Activated naive CD8-positive, alpha-beta T cell treated with anti-CD3 and anti-CD28 coated beads, Interleukin-2, amount 50 U/mL, for 16 hours (primary cell): Measurements from ENCODE around the gene SLC27A1.
"Not testable (repeated sequence)": the region's sequence is repeated elsewhere in the genome, so short reads cannot be mapped to it uniquely, and the experiment has no call there.

Experiments used
- DNase-seq: peaks from one replicate; pipeline ENCODE4 v3.0.0-alpha.2; 2020; ENCODE audit warnings: low read depth, low spot score

Gene SLC27A1

DNA sequence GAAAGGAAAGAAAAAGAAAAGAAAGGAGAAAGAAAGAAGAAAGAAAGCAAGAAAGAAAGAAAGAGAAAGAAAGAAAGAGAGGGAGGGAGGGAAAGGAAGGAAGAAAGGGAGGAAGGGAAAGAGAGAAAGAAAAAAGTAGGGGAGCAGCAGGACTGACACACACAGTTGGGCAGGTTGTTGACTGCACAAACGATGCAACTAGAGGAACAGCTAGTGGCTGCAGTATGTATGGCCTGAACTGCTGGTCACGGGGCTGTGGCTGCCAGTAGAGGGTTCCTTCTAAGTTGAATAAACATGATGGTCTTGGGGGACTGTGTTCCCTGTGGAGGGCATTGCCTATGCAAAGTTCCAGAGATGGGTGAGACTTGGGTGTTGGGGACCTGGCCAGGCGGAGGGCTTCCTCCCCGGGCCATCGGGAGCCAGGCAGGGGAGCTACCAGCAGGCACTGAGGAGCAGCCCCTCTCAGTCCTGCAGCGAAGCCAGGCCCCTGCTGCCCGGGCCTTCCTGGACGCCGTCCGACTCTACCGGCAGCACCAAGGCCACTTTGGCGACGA lies 68.4 kb downstream of the SLC27A1 start:
- no peak for DNase-seq

- DNase-seq, result peak; percentile 96
Measured at GRCh38 chr19:17539238-17540117, 69.2 kb downstream of the SLC27A1 start.

- DNase-seq, result no peak
Measured at GRCh38 chr19:17540174-17540573, 69.8 kb downstream of the SLC27A1 start.

- no peak for DNase-seq
Measured at GRCh38 chr19:17541184-17541759, 70.9 kb downstream of the SLC27A1 start.

GRCh38 chr19:17542042-17542441 lies 71.7 kb downstream of the SLC27A1 start:
- no peak for DNase-seq

DNA sequence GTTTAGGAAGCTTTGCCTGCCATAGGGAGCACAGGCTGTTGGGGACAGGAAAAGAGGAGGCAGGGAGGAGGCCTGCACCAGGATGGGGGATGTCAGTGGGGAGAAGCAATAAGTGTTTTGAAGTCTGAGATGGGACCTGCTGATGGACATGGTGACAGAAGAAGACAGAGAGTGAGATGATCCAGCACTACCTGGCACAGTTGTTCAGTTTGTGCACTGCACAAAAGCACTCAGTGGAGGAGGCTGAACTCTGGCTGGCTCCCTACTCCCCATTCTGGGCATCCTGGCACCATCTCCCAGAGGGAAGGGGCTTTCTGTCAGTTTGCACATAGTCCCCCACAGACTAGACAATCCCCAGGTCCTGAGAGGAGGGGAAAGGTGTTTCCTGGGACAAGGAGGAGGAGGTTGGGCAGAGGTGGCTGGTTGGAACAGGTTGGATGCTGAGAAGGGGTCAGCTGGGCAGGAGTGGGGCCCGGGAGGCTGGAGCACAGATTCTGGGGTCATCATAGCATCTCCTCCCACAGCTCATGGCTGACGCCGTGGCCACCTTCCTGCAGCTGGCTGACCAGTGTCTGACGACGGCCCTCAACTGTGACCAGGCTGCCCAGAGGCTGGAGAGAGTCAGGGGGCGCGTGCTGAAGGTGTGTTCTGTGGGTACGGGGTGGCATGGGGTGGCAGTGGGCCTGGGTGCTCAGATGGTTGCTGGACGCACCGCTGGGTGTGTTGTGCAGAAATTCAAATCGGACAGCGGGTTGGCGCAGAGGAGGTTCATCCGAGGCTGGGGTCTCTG lies 72.7 kb downstream of the SLC27A1 start:
- DNase-seq, result no peak

GRCh38 chr19:17543986-17544385 lies 73.7 kb downstream of the SLC27A1 start:
- no peak for DNase-seq

DNA sequence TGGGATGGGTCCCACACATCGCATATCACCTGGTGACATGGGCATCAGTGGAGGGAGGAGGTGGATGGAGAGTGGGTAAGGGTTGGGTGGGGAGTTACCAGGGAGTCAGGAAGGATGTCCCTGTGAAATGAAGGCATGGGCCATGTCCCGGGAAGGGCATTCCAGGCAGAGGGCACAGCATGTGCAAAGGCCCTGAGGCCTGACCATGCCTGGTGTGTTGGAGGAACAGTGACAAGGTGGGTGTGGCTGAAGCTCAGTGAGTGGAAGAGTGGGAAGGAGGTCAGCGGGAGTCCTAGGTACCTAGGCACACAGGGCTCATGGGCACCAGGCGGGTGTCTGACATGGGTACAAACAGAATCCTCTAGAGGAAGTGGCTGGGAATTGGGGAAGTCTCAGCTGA lies 74.1 kb downstream of the SLC27A1 start:
- DNase-seq, result no peak

DNA sequence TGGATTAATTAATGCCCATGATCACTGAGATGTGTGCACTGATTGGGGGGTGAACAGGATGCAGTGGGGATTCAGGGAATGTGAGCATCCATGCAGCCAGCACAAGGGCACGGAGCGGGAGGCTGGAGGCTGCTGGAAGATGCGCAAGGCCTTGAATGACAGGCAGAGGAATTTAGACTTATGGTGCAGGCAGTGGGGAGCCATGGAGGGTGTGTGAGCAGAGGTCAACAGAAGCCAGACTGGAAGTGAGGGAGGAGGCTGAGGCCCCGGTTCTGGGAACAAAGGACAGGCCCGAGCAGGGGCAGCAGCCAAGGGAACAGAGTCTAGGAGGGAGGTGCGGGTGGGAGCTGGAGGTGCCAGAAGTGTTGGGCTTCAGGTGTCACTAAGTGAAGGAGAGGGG lies 77.8 kb downstream of the SLC27A1 start:
- DNase-seq, result no peak

DNA sequence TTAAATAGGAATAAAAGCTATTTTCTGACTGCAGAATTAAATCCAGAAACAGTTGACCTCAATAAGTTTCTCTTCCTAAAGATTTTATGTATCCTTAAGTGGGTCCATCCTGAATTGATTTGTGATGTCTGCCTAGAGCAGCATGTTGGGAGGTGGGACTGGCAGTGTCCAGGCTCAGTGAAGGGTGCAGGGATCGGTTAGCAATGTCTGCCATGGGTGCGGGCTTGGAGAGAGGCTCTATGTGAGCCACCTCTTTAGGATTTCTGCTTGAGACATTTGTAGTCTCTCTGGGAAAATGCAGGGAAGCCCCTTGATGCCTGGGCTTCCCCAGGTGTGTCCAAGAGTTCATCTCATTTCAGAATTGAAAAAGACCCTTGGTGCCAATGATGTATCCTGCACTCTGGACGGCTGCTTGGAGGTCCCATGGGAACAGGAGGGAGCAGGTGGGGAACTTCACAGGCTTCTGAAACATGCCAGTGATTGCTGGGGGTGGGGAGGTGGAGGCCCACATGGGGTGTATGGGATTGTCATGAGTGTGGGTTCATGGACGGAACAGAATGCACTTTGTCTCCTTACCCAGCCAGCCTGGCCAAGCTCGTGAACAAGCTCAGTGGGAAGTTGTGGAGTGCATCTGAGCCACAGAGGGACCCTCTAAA lies 78.9 kb downstream of the SLC27A1 start:
- DNase-seq, result no peak

DNA sequence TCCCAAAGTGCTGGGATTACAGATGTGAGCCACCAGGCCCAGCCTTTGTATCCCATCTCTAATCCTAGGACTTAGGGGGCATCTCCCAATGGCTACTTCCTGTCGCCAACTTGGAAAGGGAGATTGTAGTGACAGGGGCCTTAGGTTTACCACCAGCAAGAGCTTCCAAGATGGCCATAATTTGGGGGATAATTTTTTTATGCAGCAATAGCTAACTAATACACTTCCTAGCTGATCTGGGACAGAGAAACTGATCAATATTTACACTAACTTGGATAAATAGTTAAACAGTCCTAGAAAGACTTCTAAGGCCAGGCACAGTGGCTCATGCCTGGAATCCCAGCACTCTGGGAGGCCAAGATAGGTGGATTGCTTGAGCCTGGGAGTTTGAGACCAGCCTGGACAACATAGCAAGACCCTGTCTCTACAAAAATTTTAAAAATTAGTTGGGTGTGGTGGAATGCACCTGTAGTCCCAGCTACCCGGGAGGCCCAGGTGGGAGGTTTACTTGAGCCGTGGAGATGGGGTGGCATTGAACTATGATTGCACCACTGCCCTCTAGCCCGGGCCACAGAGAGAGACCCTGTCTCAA lies 79.8 kb downstream of the SLC27A1 start:
- DNase-seq, result no peak

DNA sequence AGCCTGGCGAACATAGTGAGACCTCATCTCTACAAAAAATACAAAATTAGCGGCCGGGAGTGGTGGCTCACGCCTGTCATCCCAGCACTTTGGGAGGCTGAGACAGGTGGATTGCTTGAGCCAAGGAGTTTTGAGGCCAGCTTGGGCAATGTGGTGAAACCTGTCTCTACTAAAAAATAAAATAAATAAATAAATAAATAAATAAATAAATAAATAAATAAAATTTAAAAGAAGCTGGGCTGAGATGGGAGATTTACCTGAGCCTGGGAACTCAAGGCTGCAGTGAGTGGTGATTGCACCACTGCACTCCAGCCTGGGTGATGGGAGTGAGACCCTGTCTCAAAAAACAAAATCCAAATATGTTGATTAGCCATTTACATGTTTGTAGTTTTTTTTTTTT lies 82.4 kb downstream of the SLC27A1 start:
- not testable (repeated sequence) for DNase-seq

DNA sequence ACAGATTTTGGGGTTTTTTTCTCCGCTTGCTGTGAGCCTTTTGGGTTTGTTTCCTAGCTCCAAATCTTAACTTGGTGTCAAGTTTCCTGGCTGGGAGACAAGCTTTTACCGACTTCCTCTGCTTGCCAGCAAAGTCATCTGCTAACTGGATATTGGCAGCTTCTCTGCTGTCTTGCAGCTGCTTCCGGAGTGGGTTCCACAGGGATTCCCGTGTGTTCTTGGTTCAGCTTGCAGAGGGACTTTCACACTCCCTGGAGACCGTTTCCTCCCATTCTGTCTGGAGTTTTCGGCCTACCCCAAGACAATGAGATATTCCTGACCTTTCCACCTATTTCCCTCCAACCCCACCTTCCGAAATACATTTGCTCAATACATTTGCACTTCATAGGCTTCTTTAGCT lies 82.9 kb downstream of the SLC27A1 start:
- no peak for DNase-seq

- no peak for DNase-seq
Measured at GRCh38 chr19:17554968-17555479, 84.7 kb downstream of the SLC27A1 start.

DNA sequence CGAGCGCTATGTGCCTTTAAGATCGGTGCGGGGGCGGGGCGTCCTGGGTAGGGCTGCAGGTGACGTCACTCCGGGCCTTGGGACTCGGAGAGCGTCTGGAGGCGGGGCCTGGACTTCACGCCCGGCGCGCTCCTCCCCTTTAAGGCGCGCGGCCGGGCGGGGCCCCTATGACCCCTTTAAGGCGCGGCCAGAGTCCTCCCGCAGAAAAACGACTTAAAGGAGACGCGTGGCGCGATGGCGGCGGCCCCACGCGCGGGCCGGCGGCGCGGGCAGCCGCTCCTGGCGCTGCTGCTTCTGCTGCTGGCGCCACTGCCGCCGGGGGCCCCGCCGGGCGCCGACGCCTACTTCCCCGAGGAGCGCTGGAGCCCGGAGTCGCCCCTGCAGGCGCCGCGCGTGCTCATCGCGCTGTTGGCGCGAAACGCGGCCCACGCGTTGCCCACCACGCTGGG lies 85.2 kb downstream of the SLC27A1 start, which contains the start of gene COLGALT1:
Gene COLGALT1, plus strand, starts transcription at position 170 of the 449 bp plus-strand sequence. Its CDS starts 65 bp downstream, at position 235.
- DNase-seq, result peak; percentile 97
